HCT116 (cell line): Measurements from ENCODE around the gene ADAMTS14. TPM values are rescaled to one million over a fixed set of nuclear protein-coding genes. Genes with fewer than 3 reads are reported as not detected.

ENCODE experiments used
- ATAC-seq: fragments of 200-7000 bp; cut with Tn5 transposase; 2 replicates; pipeline ENCODE4 v1.9.1; 2020; ENCODE audit warnings: mild to moderate bottlenecking, moderate library complexity
- Bru-seq: library from RNA; stranded (reverse); fragments of 400-500 nt; gene quantifications from one replicate; lab custom pipeline; 2021; lab: Mats Ljungman, UMichigan
- BruChase-seq, 2 experiments: library from RNA; stranded (reverse); fragments of 400-500 nt; gene quantifications; one replicate each; lab custom pipeline; 2021; lab: Mats Ljungman, UMichigan
- BruUV-seq: library from RNA; stranded (reverse); fragments of 400-500 nt; replicated peaks from 2 replicates; lab custom pipeline; 2021; lab: Mats Ljungman, UMichigan
- CTCF ChIA-PET: fragments of 300-600 bp; sonication (Branson Sonifier 250); formaldehyde crosslinking; loops from one replicate; lab custom pipeline; 2021; ENCODE audit warnings: antibody characterized with exemption; lab: Charles Lee
- POLR2A ChIA-PET: fragments of 300-600, 350-600 bp; sonication (Branson Sonifier 250); formaldehyde crosslinking; loops from one replicate; lab custom pipeline; 2021; ENCODE audit warnings: antibody characterized with exemption; lab: Charles Lee
- RAD21 ChIA-PET, 2 experiments: fragments of 300-600 bp; sonication (Branson Sonifier 250); formaldehyde crosslinking; loops; one replicate each; lab custom pipeline; 2023; ENCODE audit warnings: low total read pairs in 2 of 2; ENCODE audit not compliant: uncharacterized antibody in 2 of 2, unreplicated experiment in 2 of 2, low non-redundant PET in 1 of 2; lab: Charles Lee
- DNase-seq: peaks from one replicate; pipeline ENCODE4 v3.0.0-alpha.2; 2010; ENCODE audit warnings: low read depth, low spot score
- H2AFZ ChIP-seq: fragments of 200-600 bp; shearing (Covaris generic), sonication (generic); 2 replicates; pipeline ENCODE4 v1.6.1; 2017; ENCODE audit warnings: low read depth, mixed run types, mixed read lengths, antibody characterized with exemption, low read length; ENCODE audit not compliant: poor library complexity, severe bottlenecking
- H3K27ac ChIP-seq: 2 replicates; pipeline ENCODE4 v1.5.1; 2012; ENCODE audit warnings: low read depth, low read length
- H3K27me3 ChIP-seq: fragments of 200-600 bp; sonication (generic); 2 replicates; pipeline ENCODE4 v1.6.1; 2016; ENCODE audit warnings: mixed run types, low read length, mixed read lengths; ENCODE audit not compliant: insufficient read depth
- H3K36me3 ChIP-seq, 2 experiments: fragments of 200-500 bp in 1 of 2; fragments of 200-600 bp in 1 of 2; sonication (Bioruptor generic) in 1 of 2; sonication (generic) in 1 of 2; 2 replicates each; pipeline versions ENCODE4 v1.5.1 to v1.6.1; 2014 to 2016; ENCODE audit warnings: low read length in 2 of 2, inconsistent platforms in 1 of 2, mixed read lengths in 1 of 2, mixed run types in 1 of 2; ENCODE audit not compliant: insufficient read depth in 2 of 2, control insufficient read depth in 1 of 2
- H3K4me1 ChIP-seq, 2 experiments: fragments of 200-600 bp in 1 of 2; sonication (generic) in 1 of 2; 2 replicates each; pipeline versions ENCODE4 v1.5.1 to v1.6.1; 2012 to 2017; ENCODE audit warnings: low read length in 2 of 2, inconsistent platforms in 1 of 2, mild to moderate bottlenecking in 1 of 2, mixed read lengths in 1 of 2, mixed run types in 1 of 2, moderate library complexity in 1 of 2; ENCODE audit not compliant: insufficient read depth in 2 of 2, control insufficient read depth in 1 of 2
- H3K4me2 ChIP-seq: fragments of 200-600 bp; sonication (generic); 2 replicates; pipeline ENCODE4 v1.6.1; 2017; ENCODE audit warnings: mixed run types, low read length, mixed read lengths
- H3K4me3 ChIP-seq, 2 experiments: fragments of 200-600 bp in 1 of 2; sonication (generic) in 1 of 2; replicated peaks in 1 of 2; 2 replicates each; pipeline ENCODE4 v1.5.1; 2011 to 2016; ENCODE audit warnings: low read length in 2 of 2, control low read depth in 1 of 2, low read depth in 1 of 2, mild to moderate bottlenecking in 1 of 2, mixed read lengths in 1 of 2, mixed run types in 1 of 2
- H3K79me2 ChIP-seq: fragments of 200-600 bp; sonication (generic); 2 replicates; pipeline ENCODE4 v1.6.1; 2017; ENCODE audit warnings: mild to moderate bottlenecking, mixed run types, low read length, moderate library complexity, mixed read lengths; ENCODE audit not compliant: insufficient read depth
- H3K9ac ChIP-seq: fragments of 200-600 bp; sonication (generic); 2 replicates; pipeline ENCODE4 v1.6.1; 2016; ENCODE audit warnings: low read length, mixed read lengths
- H3K9me2 ChIP-seq: fragments of 200-600 bp; sonication (generic), shearing (Covaris generic); 2 replicates; pipeline ENCODE4 v1.6.1; 2017; ENCODE audit warnings: mixed run types, mild to moderate bottlenecking, moderate library complexity; ENCODE audit not compliant: insufficient read depth
- H3K9me3 ChIP-seq, 2 experiments: fragments of 200-500 bp in 1 of 2; fragments of 200-600 bp in 1 of 2; sonication (Bioruptor generic) in 1 of 2; sonication (generic) in 1 of 2; 2 replicates each; pipeline ENCODE4 v1.6.1; 2014 to 2017; ENCODE audit warnings: low read length in 2 of 2, mixed read lengths in 2 of 2, inconsistent platforms in 1 of 2, low read depth in 1 of 2, mild to moderate bottlenecking in 1 of 2, mixed run types in 1 of 2, moderate library complexity in 1 of 2; ENCODE audit not compliant: control insufficient read depth in 1 of 2, insufficient read depth in 1 of 2
- H4K20me1 ChIP-seq: fragments of 200-600 bp; sonication (generic), shearing (Covaris generic); 2 replicates; pipeline ENCODE4 v1.6.1; 2017; ENCODE audit warnings: mixed run types, mild to moderate bottlenecking, moderate library complexity; ENCODE audit not compliant: insufficient read depth
- CEBPB ChIP-seq: IDR thresholded peaks from 2 replicates; pipeline ENCODE4 v1.6.1; 2012; ENCODE audit warnings: low read depth
- EGR1 ChIP-seq: IDR thresholded peaks from 2 replicates; pipeline ENCODE4 v1.6.1; 2012; ENCODE audit warnings: low read depth
- POLR2AphosphoS5 ChIP-seq: IDR thresholded peaks from 2 replicates; pipeline ENCODE4 v1.6.1; 2011; ENCODE audit warnings: mild to moderate bottlenecking, low read depth, low read length, moderate library complexity
- SIN3A ChIP-seq: IDR thresholded peaks from 2 replicates; pipeline ENCODE4 v1.6.1; 2012; ENCODE audit warnings: low read depth
- intact Hi-C: fragments of 100-400 bp; cut with micrococcal nuclease; formaldehyde crosslinking; loops from 2 replicates; pipeline ENCODE4 v1.10.0; 2022
- long read RNA-seq: library from polyadenylated mRNA; unstranded; transcript quantifications from one replicate; pipeline ENCODE4 v2.0.0, GENCODE V29; 2021; ENCODE audit not compliant: unreplicated experiment
- polyA plus RNA-seq: library from polyadenylated mRNA; unstranded; fragments of >200 nt; gene quantifications from 2 replicates; pipeline ENCODE4 v1.2.1, GENCODE V29; 2012; ENCODE audit warnings: missing spikeins
- total RNA-seq: library from RNA; stranded (reverse); gene quantifications from one replicate; pipeline ENCODE4 v1.2.1, GENCODE V29; 2021; ENCODE audit not compliant: unreplicated experiment
- TF ChIP-seq, protein P1 (sequence below): IDR thresholded peaks from 2 replicates; pipeline ENCODE4 v1.6.1; 2012
- TF ChIP-seq, protein P2 (sequence below), 3 experiments: fragments of 200-600 bp in 1 of 3; sonication (generic) in 1 of 3; IDR thresholded peaks in 2 of 3; conservative IDR thresholded peaks in 1 of 3; 2 replicates each; pipeline ENCODE4 v1.5.1; 2012 to 2017; ENCODE audit warnings: low read depth in 2 of 3, low read length in 2 of 3, antibody characterized with exemption in 1 of 3, borderline replicate concordance in 1 of 3, control low read depth in 1 of 3, mild to moderate bottlenecking in 1 of 3, mixed read lengths in 1 of 3, mixed run types in 1 of 3, moderate library complexity in 1 of 3; ENCODE audit not compliant: insufficient read depth in 1 of 3
- TF ChIP-seq, protein P3 (sequence below): IDR thresholded peaks from 2 replicates; pipeline ENCODE4 v1.6.1; 2012

Gene ADAMTS14, protein sequence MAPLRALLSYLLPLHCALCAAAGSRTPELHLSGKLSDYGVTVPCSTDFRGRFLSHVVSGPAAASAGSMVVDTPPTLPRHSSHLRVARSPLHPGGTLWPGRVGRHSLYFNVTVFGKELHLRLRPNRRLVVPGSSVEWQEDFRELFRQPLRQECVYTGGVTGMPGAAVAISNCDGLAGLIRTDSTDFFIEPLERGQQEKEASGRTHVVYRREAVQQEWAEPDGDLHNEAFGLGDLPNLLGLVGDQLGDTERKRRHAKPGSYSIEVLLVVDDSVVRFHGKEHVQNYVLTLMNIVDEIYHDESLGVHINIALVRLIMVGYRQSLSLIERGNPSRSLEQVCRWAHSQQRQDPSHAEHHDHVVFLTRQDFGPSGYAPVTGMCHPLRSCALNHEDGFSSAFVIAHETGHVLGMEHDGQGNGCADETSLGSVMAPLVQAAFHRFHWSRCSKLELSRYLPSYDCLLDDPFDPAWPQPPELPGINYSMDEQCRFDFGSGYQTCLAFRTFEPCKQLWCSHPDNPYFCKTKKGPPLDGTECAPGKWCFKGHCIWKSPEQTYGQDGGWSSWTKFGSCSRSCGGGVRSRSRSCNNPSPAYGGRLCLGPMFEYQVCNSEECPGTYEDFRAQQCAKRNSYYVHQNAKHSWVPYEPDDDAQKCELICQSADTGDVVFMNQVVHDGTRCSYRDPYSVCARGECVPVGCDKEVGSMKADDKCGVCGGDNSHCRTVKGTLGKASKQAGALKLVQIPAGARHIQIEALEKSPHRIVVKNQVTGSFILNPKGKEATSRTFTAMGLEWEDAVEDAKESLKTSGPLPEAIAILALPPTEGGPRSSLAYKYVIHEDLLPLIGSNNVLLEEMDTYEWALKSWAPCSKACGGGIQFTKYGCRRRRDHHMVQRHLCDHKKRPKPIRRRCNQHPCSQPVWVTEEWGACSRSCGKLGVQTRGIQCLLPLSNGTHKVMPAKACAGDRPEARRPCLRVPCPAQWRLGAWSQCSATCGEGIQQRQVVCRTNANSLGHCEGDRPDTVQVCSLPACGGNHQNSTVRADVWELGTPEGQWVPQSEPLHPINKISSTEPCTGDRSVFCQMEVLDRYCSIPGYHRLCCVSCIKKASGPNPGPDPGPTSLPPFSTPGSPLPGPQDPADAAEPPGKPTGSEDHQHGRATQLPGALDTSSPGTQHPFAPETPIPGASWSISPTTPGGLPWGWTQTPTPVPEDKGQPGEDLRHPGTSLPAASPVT
- 13.2 TPM for total RNA-seq
- polyA plus RNA-seq: 14.3 and 15.5 TPM in 2 replicates
- percentile 62 among the genes with signal in this experiment for Bru-seq, nascent RNA
- BruChase-seq, experiment 1, labeled RNA remaining after a 6-hour chase: percentile 62 among the genes with signal in this experiment
- BruChase-seq, experiment 2, labeled RNA remaining after a 2-hour chase: percentile 74 among the genes with signal in this experiment
- long read RNA-seq, partial matches to known transcripts: 11 of 19 reads
- long read RNA-seq, other reads (novel, unspliced or antisense): 8 of 19 reads

DNA sequence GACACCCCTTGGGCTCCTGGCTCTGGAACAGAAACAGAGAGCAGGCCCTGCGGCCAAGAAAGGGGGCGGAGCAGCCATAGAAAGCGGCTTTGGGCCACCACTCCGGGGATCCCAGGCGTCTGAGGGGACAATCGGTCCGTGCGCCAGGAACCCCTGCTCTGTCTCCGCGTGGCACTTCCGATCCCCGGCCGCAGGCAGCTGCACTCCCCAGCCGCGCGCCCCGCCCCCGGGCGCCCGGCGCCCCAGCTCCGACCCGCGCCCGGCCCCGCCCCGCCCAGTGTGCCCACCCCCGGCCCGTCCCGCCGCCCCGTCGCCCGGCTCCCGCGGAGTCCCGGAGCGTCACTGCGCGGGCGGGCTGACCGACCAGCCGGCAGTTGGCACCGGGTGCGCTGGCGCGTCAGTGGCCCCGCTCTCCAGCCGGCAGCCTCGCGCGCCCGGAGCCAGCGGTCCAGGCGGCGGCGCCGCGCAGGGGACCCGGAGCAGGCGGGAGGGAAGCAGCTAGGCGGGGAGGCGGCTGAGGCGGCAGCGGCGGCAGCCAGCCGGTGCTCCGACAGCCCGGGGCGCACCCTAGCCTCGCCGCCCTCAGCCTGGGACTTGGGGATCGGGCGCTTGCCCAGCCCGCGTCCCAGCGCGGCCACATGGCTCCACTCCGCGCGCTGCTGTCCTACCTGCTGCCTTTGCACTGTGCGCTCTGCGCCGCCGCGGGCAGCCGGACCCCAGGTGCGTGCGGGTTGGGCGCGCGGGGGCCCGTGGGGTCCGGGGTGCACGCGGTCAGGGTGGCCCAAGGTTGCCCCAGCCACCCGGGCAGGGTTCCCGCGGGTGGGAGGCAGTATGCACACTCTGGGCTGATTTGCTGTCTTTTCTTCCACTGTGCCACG, at the start of gene ADAMTS14:
TSS of gene ADAMTS14 (plus strand) at position 342 of the 878 bp plus-strand sequence. CDS start at position 639, 297 bp downstream.
- Histone ChIP-seq H3K27ac (peak within 1 kb of the TSS; percentile 91), H4K20me1 (no peaks in the 10 kb centered on the region), H2AFZ (no peak within 1 kb of the TSS), H3K4me3 (peak within 1 kb of the TSS; percentile 47 to 90), H3K9me2 (no peaks in the 10 kb centered on the region), H3K4me2 (peak within 1 kb of the TSS; percentile 97), H3K27me3 (no peaks in the 10 kb centered on the region), H3K4me1 (peaks cover 18 to 60% of the 10 kb centered on the region in 2 experiments), H3K9ac (peak within 1 kb of the TSS; percentile 85), H3K9me3 (no peaks in the 10 kb centered on the region), H3K79me2 (peaks cover 42% of the 10 kb centered on the region; the same call in 1 of the 2 replicates), H3K36me3 (peaks cover 0 to 12% of the 10 kb centered on the region in 2 experiments; a peak in 2 of 4 replicates)
- RAD21 ChIA-PET: no interaction called here
- no TSS peak for BruUV-seq
- CTCF ChIA-PET: no interaction called here
- ATAC-seq (peak; percentile 74), DNase-seq (peak; percentile 29)
- POLR2A ChIA-PET: no interaction called here
- intact Hi-C loops: loop anchor here (5.0 kb wide), 1 partner anchor 115 kb away; no protein-coding TSS in a partner anchor
- TF ChIP-seq POLR2AphosphoS5 (peak; percentile 77), EGR1 (no peak), SIN3A (no peak; the same call in 1 of the 2 replicates), CEBPB (no peak)
- TF ChIP-seq, protein P1, sequence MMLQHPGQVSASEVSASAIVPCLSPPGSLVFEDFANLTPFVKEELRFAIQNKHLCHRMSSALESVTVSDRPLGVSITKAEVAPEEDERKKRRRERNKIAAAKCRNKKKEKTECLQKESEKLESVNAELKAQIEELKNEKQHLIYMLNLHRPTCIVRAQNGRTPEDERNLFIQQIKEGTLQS: no peak
- TF ChIP-seq, protein P2, sequence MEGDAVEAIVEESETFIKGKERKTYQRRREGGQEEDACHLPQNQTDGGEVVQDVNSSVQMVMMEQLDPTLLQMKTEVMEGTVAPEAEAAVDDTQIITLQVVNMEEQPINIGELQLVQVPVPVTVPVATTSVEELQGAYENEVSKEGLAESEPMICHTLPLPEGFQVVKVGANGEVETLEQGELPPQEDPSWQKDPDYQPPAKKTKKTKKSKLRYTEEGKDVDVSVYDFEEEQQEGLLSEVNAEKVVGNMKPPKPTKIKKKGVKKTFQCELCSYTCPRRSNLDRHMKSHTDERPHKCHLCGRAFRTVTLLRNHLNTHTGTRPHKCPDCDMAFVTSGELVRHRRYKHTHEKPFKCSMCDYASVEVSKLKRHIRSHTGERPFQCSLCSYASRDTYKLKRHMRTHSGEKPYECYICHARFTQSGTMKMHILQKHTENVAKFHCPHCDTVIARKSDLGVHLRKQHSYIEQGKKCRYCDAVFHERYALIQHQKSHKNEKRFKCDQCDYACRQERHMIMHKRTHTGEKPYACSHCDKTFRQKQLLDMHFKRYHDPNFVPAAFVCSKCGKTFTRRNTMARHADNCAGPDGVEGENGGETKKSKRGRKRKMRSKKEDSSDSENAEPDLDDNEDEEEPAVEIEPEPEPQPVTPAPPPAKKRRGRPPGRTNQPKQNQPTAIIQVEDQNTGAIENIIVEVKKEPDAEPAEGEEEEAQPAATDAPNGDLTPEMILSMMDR (IDR thresholded peaks at IDR 0.05 in 2 of 3, conservative IDR thresholded peaks at IDR 0.05 in 1 of 3; ENCODE audit: borderline replicate concordance in 1 of 3, insufficient read depth in 1 of 3, low read depth in 2 of 3, low read length in 2 of 3): 0 out of 6 replicates have a peak, but pooled peaks of 1 of the 3 experiments have one; percentile 1
- TF ChIP-seq, protein P3, sequence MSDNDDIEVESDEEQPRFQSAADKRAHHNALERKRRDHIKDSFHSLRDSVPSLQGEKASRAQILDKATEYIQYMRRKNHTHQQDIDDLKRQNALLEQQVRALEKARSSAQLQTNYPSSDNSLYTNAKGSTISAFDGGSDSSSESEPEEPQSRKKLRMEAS: peak; percentile 11; the same call in 1 of the 2 replicates
